Hepatocyte (in vitro differentiated cells): Measurements from ENCODE around the gene NAT16. TPM values are rescaled to one million over a fixed set of nuclear protein-coding genes. Genes with fewer than 3 reads are reported as not detected.

Experiments
- DNase-seq: peaks from one replicate; pipeline ENCODE4 v3.0.0-alpha.2; 2016; ENCODE audit warnings: low spot score
- H2AFZ ChIP-seq: fragments of 200-600 bp; sonication (generic); 2 replicates; pipeline ENCODE4 v1.6.0; 2016; ENCODE audit warnings: antibody characterized with exemption, mild to moderate bottlenecking
- H3K27ac ChIP-seq: fragments of 200-600 bp; sonication (generic); 2 replicates; pipeline ENCODE4 v1.5.1; 2016; ENCODE audit warnings: mild to moderate bottlenecking
- H3K27me3 ChIP-seq: fragments of 200-600 bp; sonication (generic); 2 replicates; pipeline ENCODE4 v1.6.1; 2016
- H3K36me3 ChIP-seq: fragments of 200-600 bp; sonication (generic); replicated peaks from 2 replicates; pipeline ENCODE4 v1.5.1; 2016; ENCODE audit warnings: low read depth; ENCODE audit not compliant: insufficient read depth
- H3K4me1 ChIP-seq: fragments of 200-600 bp; sonication (generic); 2 replicates; pipeline ENCODE4 v1.5.1; 2016; ENCODE audit warnings: mild to moderate bottlenecking, moderate library complexity; ENCODE audit not compliant: insufficient read depth
- H3K4me2 ChIP-seq: fragments of 200-600 bp; sonication (generic); 2 replicates; pipeline ENCODE4 v1.6.0; 2016
- H3K4me3 ChIP-seq: fragments of 200-600 bp; sonication (generic); 2 replicates; pipeline ENCODE4 v1.5.1; 2016; ENCODE audit warnings: mild to moderate bottlenecking
- H3K79me2 ChIP-seq: fragments of 200-600 bp; sonication (generic); 2 replicates; pipeline ENCODE4 v1.6.0; 2017; ENCODE audit warnings: mild to moderate bottlenecking
- H3K9me2 ChIP-seq: fragments of 200-600 bp; sonication (generic); replicated peaks from 2 replicates; pipeline ENCODE4 v1.6.0; 2017; ENCODE audit warnings: mild to moderate bottlenecking; ENCODE audit not compliant: insufficient read depth
- H3K9me3 ChIP-seq: fragments of 200-600 bp; sonication (generic); 2 replicates; pipeline ENCODE4 v1.5.1; 2016; ENCODE audit warnings: low read depth, mild to moderate bottlenecking
- H4K20me1 ChIP-seq: fragments of 200-600 bp; sonication (generic); 2 replicates; pipeline ENCODE4 v1.6.0; 2016; ENCODE audit warnings: mild to moderate bottlenecking; ENCODE audit not compliant: insufficient read depth, poor library complexity, severe bottlenecking
- CTCF ChIP-seq: fragments of 200-600 bp; sonication (generic); IDR thresholded peaks from 2 replicates; pipeline ENCODE4 v1.5.1; 2016; ENCODE audit warnings: antibody characterized with exemption, mild to moderate bottlenecking; ENCODE audit not compliant: poor library complexity
- EZH2 ChIP-seq: fragments of 200-600 bp; sonication (generic); IDR thresholded peaks from 2 replicates; pipeline ENCODE4 v1.6.1; 2016; ENCODE audit warnings: antibody characterized with exemption, mild to moderate bottlenecking, borderline replicate concordance
- EZH2phosphoT487 ChIP-seq: fragments of 200-600 bp; sonication (generic); IDR thresholded peaks from one replicate; pipeline ENCODE4 v1.6.1; 2018; ENCODE audit warnings: antibody characterized with exemption, mild to moderate bottlenecking, low read depth, moderate library complexity; ENCODE audit not compliant: unreplicated experiment, severe bottlenecking
- WGBS: methylation state at CpG from one replicate; pipeline ENCODE4 v1.1.6; 2016; ENCODE audit warnings: low lambda C conversion rate; ENCODE audit errors: missing lambda C conversion rate; 5-methylcytosine and 5-hydroxymethylcytosine counted together
- polyA plus RNA-seq: library from polyadenylated mRNA; unstranded; fragments of >200 nt; fragmentation: Nextera tagmentation; extraction: Ambion mirVana; gene quantifications from 2 replicates; pipeline ENCODE4 v1.2.1, GENCODE V29; 2016
- total RNA-seq: library from RNA; depleted of rRNA; stranded (reverse); fragments of >200 nt; gene quantifications from 2 replicates; pipeline ENCODE4 v1.2.3, GENCODE V29; 2014

NAT16 gene
- total and polyA plus RNA-seq, 2 experiments from 2014 or later = not detected

DNA sequence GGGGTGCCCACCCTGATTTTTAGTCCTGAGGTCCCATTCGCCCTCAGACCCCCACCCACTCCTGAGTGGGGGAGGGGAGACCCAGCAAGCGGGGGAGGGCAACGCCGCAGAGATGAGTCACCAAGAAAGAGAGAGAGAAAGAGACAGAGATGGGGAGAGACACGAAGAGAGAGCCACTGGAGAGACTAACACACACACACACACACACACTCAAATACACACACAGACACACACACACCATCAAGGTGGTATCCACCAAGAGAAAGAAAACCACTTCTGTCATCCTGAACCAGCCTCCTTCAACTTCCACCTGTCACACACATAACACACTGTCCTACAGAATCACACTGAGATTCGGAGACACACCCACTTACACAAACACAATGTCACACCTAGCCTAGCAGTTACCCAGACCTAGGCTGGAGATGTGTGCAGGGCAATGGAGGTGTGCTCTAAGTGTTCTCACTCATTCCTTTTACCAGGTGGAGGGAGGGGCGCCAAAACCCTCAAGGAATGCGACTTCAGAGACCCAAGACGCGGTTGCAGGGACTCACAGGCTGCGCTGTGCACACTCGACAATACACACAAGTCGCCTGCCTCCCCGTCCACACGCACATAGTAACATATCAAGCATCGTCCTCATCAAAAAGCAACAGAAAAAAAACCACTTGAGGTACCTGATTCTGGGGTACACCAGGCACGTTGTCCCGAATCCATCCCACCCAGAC is 10.8 kb downstream of the NAT16 start:
- TF ChIP-seq CTCF = no peak
- TF ChIP-seq EZH2 = peak; percentile 16
- Histone ChIP-seq H3K4me2 (peak overlapping the region; percentile 72), H3K9me3 (no peaks in the 10 kb centered on the region), H3K4me1 (peaks cover 24% of the 10 kb centered on the region), H3K9me2 (no peaks in the 10 kb centered on the region), H3K79me2 (no peaks in the 10 kb centered on the region), H3K27ac (no peak overlapping the region), H3K36me3 (no peaks in the 10 kb centered on the region), H3K4me3 (no peak overlapping the region), H4K20me1 (peaks cover 6% of the 10 kb centered on the region), H2AFZ (no peak overlapping the region), H3K27me3 (peaks cover 96% of the 10 kb centered on the region)
- DNase-seq = no peak
- WGBS = 2% methylated on average over 14 of the region's 18 CpGs

GRCh38 chr7:101168412-101169049 is 11.6 kb downstream of the NAT16 start:
- Histone ChIP-seq H3K4me2 (no peak overlapping the region), H2AFZ (no peak overlapping the region), H4K20me1 (peaks cover 9% of the 10 kb centered on the region), H3K27ac (no peak overlapping the region), H3K4me1 (peaks cover 28% of the 10 kb centered on the region), H3K36me3 (no peaks in the 10 kb centered on the region), H3K79me2 (no peaks in the 10 kb centered on the region), H3K4me3 (no peak overlapping the region), H3K9me3 (no peaks in the 10 kb centered on the region), H3K27me3 (peaks cover 96% of the 10 kb centered on the region), H3K9me2 (no peaks in the 10 kb centered on the region)
- WGBS = 10% methylated on average over 6 of the region's 6 CpGs
- no peak for TF ChIP-seq EZH2
- no peak for TF ChIP-seq CTCF
- no peak for TF ChIP-seq EZH2phosphoT487
- no peak for DNase-seq

- H3K36me3 ChIP-seq = no peaks in the 10 kb centered on the region
- peaks cover 9% of the 10 kb centered on the region for H4K20me1 ChIP-seq
- H2AFZ ChIP-seq = no peak overlapping the region
- H3K27ac ChIP-seq = no peak overlapping the region
- H3K9me2 ChIP-seq = no peaks in the 10 kb centered on the region
- no peak overlapping the region for H3K4me3 ChIP-seq
- TF ChIP-seq CTCF (no peak), EZH2phosphoT487 (no peak), EZH2 (no peak)
- no peak overlapping the region for H3K4me2 ChIP-seq
- H3K4me1 ChIP-seq = peaks cover 28% of the 10 kb centered on the region
- H3K27me3 ChIP-seq = peaks cover 91% of the 10 kb centered on the region
- no peak for DNase-seq
- no peaks in the 10 kb centered on the region for H3K9me3 ChIP-seq
- 5% methylated on average over 11 of the region's 12 CpGs for WGBS
- H3K79me2 ChIP-seq = no peaks in the 10 kb centered on the region
Measured at GRCh38 chr7:101167645-101168411, 12.3 kb downstream of the NAT16 start.
